Measurements from ENCODE around the gene TYW1B. TPM values are rescaled to one million over a fixed set of nuclear protein-coding genes. Genes with fewer than 3 reads are reported as not detected.
"Not testable (repeated sequence)": the region's sequence is repeated elsewhere in the genome, so short reads cannot be mapped to it uniquely, and the experiment has no call there.

TYW1B gene
- polyA plus RNA-seq, 2 donors: 0.89 to 1.9 TPM

- H3K36me3 ChIP-seq (ENCODE audit: control insufficient read depth in 2 of 2, insufficient read depth in 2 of 2, low read length in 1 of 2); H3K4me3 ChIP-seq (ENCODE audit: low read depth in 1 of 2, low read length in 2 of 2); H3K4me1 ChIP-seq (ENCODE audit: control insufficient read depth in 2 of 2, insufficient read depth in 2 of 2, low read length in 1 of 2); H3K27me3 ChIP-seq (ENCODE audit: control insufficient read depth in 1 of 2, insufficient read depth in 2 of 2, low read length in 2 of 2); H3K27ac ChIP-seq (ENCODE audit: low read depth in 2 of 2, low read length in 1 of 2); H3K9me3 ChIP-seq (ENCODE audit: control insufficient read depth in 2 of 2, insufficient read depth in 1 of 2, low read depth in 1 of 2, low read length in 1 of 2): not testable (repeated sequence)
- 75 to 82% methylated on average over 2 of the region's 2 CpGs for WGBS, 2 donors
These were observed 137.8 kb downstream of the TYW1B start for GRCh38 chr7:72690177-72690576.

DNA sequence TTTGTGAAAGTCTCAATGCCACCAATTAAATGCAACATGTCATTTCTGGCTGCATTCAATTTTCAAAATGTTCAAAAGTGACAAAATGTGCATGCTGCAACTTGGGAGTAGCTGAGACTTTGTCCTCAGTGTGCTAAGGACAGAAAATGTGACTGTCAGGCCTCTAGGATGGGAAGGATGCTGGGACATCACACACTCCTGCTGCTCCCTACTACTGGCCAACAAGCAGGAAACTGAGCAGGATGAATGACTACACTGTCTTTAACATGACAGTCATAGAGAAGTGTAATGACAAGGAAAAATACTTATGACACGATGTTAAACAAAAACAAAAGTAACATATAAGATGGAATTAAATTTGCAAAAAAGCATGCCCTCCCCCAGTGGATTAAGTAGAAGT lies 138.7 kb downstream of the TYW1B start:
- H3K9me3 ChIP-seq (ENCODE audit: control insufficient read depth in 2 of 2, insufficient read depth in 1 of 2, low read depth in 1 of 2, low read length in 1 of 2); H3K4me1 ChIP-seq (ENCODE audit: control insufficient read depth in 2 of 2, insufficient read depth in 2 of 2, low read length in 1 of 2); H3K4me3 ChIP-seq (ENCODE audit: low read depth in 1 of 2, low read length in 2 of 2); H3K27ac ChIP-seq (ENCODE audit: low read depth in 2 of 2, low read length in 1 of 2); H3K36me3 ChIP-seq (ENCODE audit: control insufficient read depth in 2 of 2, insufficient read depth in 2 of 2, low read length in 1 of 2); H3K27me3 ChIP-seq (ENCODE audit: control insufficient read depth in 1 of 2, insufficient read depth in 2 of 2, low read length in 2 of 2): not testable (repeated sequence)
- 74 to 88% methylated on average over 1 of the region's 1 CpG for WGBS, 2 donors

DNA sequence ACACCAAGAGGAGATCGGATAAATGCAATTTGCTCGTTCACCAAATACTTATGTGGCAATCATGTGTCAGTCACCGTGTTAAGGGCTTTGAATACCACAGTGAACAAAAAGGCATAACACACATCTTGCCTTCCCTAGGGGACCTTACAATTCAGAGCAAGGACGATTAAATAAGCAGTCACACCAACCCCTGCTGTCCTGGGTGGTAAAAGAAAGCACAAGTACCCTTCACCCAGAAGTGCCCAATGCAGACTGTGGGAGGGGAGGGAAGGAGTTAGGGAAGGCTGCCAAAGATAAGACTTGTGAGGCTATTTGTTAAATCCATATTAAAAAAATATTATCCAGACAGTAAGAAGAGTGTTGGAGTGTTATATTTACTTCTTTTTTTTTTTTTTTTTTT lies 146.8 kb downstream of the TYW1B start:
- not testable (repeated sequence) for H3K27me3 ChIP-seq (ENCODE audit: control insufficient read depth in 1 of 2, insufficient read depth in 2 of 2, low read length in 2 of 2); H3K9me3 ChIP-seq (ENCODE audit: control insufficient read depth in 2 of 2, insufficient read depth in 1 of 2, low read depth in 1 of 2, low read length in 1 of 2); H3K36me3 ChIP-seq (ENCODE audit: control insufficient read depth in 2 of 2, insufficient read depth in 2 of 2, low read length in 1 of 2); H3K4me1 ChIP-seq (ENCODE audit: control insufficient read depth in 2 of 2, insufficient read depth in 2 of 2, low read length in 1 of 2); H3K4me3 ChIP-seq (ENCODE audit: low read depth in 1 of 2, low read length in 2 of 2); H3K27ac ChIP-seq (ENCODE audit: low read depth in 2 of 2, low read length in 1 of 2)
- WGBS, 2 donors: 87 to 92% methylated on average over 4 of the region's 4 CpGs

DNA sequence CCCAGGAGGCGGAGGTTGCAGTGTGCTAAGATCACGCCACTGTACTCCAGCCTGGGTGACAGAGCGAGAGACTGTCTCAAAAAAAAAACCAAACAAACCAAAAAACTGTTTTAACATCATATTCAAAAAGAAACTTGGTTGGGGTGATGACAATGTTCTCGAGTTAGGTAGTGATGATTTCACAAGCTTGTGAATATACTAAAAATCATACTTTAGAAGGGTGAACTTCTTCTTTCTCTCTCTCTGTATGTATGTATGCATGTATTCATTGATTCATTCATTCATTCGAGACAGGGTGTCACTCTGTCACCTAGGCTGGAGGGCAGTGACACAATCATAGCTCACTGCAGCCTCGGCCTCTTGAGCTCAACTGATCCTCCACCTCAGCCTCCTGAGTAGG lies 151.1 kb downstream of the TYW1B start:
- H3K27ac ChIP-seq (ENCODE audit: low read depth in 2 of 2, low read length in 1 of 2); H3K27me3 ChIP-seq (ENCODE audit: control insufficient read depth in 1 of 2, insufficient read depth in 2 of 2, low read length in 2 of 2); H3K4me1 ChIP-seq (ENCODE audit: control insufficient read depth in 2 of 2, insufficient read depth in 2 of 2, low read length in 1 of 2); H3K36me3 ChIP-seq (ENCODE audit: control insufficient read depth in 2 of 2, insufficient read depth in 2 of 2, low read length in 1 of 2); H3K4me3 ChIP-seq (ENCODE audit: low read depth in 1 of 2, low read length in 2 of 2); H3K9me3 ChIP-seq (ENCODE audit: control insufficient read depth in 2 of 2, insufficient read depth in 1 of 2, low read depth in 1 of 2, low read length in 1 of 2): not testable (repeated sequence)
- WGBS, 2 donors: 88 to 92% methylated on average over 6 of the region's 6 CpGs

DNA sequence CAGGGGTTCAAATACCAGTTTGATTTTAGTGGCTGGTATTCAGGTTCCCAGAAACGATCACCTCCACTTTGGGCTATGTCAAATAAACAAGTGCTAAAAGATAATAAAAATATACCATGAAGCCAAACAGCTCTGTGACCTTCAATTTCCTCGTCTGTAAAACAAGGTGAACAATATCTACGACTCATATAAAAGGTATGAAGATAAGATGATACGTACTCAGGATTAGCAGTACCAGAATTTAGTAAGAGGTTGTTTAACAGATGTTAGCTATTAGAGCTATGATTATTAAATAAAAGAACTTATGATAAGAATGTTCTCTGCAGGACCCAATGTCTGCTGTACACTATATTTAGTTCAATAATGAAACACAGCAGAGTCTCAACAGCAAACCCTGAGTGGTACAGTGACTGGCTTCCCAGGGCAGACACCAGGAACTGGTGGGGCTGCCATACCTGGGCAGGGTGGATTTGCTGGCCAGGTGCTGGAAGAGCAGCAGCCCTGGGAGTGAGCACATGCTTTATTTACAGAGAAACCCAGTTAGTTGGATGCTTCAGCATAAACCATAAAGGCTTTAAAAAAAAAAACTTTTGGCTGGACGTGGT lies 151.8 kb downstream of the TYW1B start:
- not testable (repeated sequence) for H3K27ac ChIP-seq (ENCODE audit: low read depth in 2 of 2, low read length in 1 of 2)
- 47 to 63% methylated on average over 5 of the region's 5 CpGs for WGBS, 2 donors

DNA sequence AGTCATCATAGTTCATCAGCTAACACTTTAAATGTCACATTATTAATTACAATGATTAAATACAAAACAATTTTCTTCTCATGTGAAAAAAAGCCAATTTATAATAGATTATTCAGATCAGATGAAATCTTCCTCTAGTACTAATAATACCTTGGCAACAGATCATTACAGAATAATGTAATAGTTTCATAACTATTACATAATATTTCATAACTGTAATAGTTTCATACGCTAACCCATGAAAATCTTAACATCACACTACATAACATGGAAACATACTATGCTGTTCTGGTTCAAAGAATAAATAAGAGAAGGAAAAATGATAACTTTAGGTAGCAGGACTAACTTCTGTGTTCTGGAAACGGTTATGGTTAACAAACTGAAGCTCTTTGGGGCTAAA lies 152.3 kb downstream of the TYW1B start:
- H3K9me3 ChIP-seq (ENCODE audit: control insufficient read depth in 2 of 2, insufficient read depth in 1 of 2, low read depth in 1 of 2, low read length in 1 of 2); H3K36me3 ChIP-seq (ENCODE audit: control insufficient read depth in 2 of 2, insufficient read depth in 2 of 2, low read length in 1 of 2); H3K4me1 ChIP-seq (ENCODE audit: control insufficient read depth in 2 of 2, insufficient read depth in 2 of 2, low read length in 1 of 2); H3K27ac ChIP-seq (ENCODE audit: low read depth in 2 of 2, low read length in 1 of 2); H3K4me3 ChIP-seq (ENCODE audit: low read depth in 1 of 2, low read length in 2 of 2); H3K27me3 ChIP-seq (ENCODE audit: control insufficient read depth in 1 of 2, insufficient read depth in 2 of 2, low read length in 2 of 2): not testable (repeated sequence)
- 71 to 81% methylated on average over 1 of the region's 2 CpGs for WGBS, 2 donors

More for the DNA sequence above, 151.8 kb downstream of the TYW1B start:
- H3K27me3 ChIP-seq (ENCODE audit: control insufficient read depth in 1 of 2, insufficient read depth in 2 of 2, low read length in 2 of 2); H3K4me3 ChIP-seq (ENCODE audit: low read depth in 1 of 2, low read length in 2 of 2); H3K36me3 ChIP-seq (ENCODE audit: control insufficient read depth in 2 of 2, insufficient read depth in 2 of 2, low read length in 1 of 2); H3K9me3 ChIP-seq (ENCODE audit: control insufficient read depth in 2 of 2, insufficient read depth in 1 of 2, low read depth in 1 of 2, low read length in 1 of 2); H3K4me1 ChIP-seq (ENCODE audit: control insufficient read depth in 2 of 2, insufficient read depth in 2 of 2, low read length in 1 of 2): not testable (repeated sequence)

- no peaks in the 10 kb centered on the region for H3K27me3 ChIP-seq (ENCODE audit: control insufficient read depth in 1 of 2, insufficient read depth in 2 of 2, low read length in 2 of 2)
- peak overlapping the region; percentile 28 to 49 for H3K27ac ChIP-seq (ENCODE audit: low read depth in 2 of 2, low read length in 1 of 2)
- no peaks in the 10 kb centered on the region for H3K9me3 ChIP-seq (ENCODE audit: control insufficient read depth in 2 of 2, insufficient read depth in 1 of 2, low read depth in 1 of 2, low read length in 1 of 2)
- H3K4me3 ChIP-seq (ENCODE audit: low read depth in 1 of 2, low read length in 2 of 2): no peak overlapping the region
- WGBS, 2 donors: 68 to 69% methylated on average over 3 of the region's 3 CpGs
- no peaks in the 10 kb centered on the region for H3K36me3 ChIP-seq (ENCODE audit: control insufficient read depth in 2 of 2, insufficient read depth in 2 of 2, low read length in 1 of 2)
- peaks cover 0 to 2% of the 10 kb centered on the region in 2 donors for H3K4me1 ChIP-seq (ENCODE audit: control insufficient read depth in 2 of 2, insufficient read depth in 2 of 2, low read length in 1 of 2)
These were observed 153.6 kb downstream of the TYW1B start for GRCh38 chr7:72674394-72674793.

DNA sequence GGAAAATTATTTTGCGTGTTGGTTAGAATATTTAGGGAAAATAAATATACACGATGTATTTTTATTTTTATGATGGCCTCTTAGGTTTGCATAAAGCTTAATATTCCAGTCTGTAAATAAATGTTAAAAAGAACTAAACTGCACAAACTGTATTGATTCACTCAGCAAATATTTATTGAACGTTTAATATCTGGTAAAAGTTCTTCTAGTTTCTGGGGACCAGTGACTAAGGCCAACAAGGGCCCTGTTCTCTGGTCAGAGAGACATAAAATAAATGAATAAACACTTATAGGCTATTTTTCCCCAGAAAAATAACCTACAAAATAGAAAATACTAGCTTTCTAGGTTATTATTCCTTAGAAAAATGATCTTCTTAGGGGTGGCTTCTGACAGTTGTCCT lies 157.2 kb downstream of the TYW1B start:
- H3K4me3 ChIP-seq (ENCODE audit: low read depth in 1 of 2, low read length in 2 of 2); H3K9me3 ChIP-seq (ENCODE audit: control insufficient read depth in 2 of 2, insufficient read depth in 1 of 2, low read depth in 1 of 2, low read length in 1 of 2); H3K4me1 ChIP-seq (ENCODE audit: control insufficient read depth in 2 of 2, insufficient read depth in 2 of 2, low read length in 1 of 2); H3K27me3 ChIP-seq (ENCODE audit: control insufficient read depth in 1 of 2, insufficient read depth in 2 of 2, low read length in 2 of 2); H3K27ac ChIP-seq (ENCODE audit: low read depth in 2 of 2, low read length in 1 of 2); H3K36me3 ChIP-seq (ENCODE audit: control insufficient read depth in 2 of 2, insufficient read depth in 2 of 2, low read length in 1 of 2): not testable (repeated sequence)
- 75 to 87% methylated on average over 3 of the region's 3 CpGs for WGBS, 2 donors

GRCh38 chr7:72668435-72668834 lies 159.6 kb downstream of the TYW1B start:
- H3K27me3 ChIP-seq (ENCODE audit: control insufficient read depth in 1 of 2, insufficient read depth in 2 of 2, low read length in 2 of 2); H3K4me3 ChIP-seq (ENCODE audit: low read depth in 1 of 2, low read length in 2 of 2); H3K9me3 ChIP-seq (ENCODE audit: control insufficient read depth in 2 of 2, insufficient read depth in 1 of 2, low read depth in 1 of 2, low read length in 1 of 2); H3K27ac ChIP-seq (ENCODE audit: low read depth in 2 of 2, low read length in 1 of 2); H3K36me3 ChIP-seq (ENCODE audit: control insufficient read depth in 2 of 2, insufficient read depth in 2 of 2, low read length in 1 of 2); H3K4me1 ChIP-seq (ENCODE audit: control insufficient read depth in 2 of 2, insufficient read depth in 2 of 2, low read length in 1 of 2): not testable (repeated sequence)
- 62 to 71% methylated on average over 7 of the region's 7 CpGs for WGBS, 2 donors

- H3K27me3 ChIP-seq (ENCODE audit: control insufficient read depth in 1 of 2, insufficient read depth in 2 of 2, low read length in 2 of 2); H3K4me1 ChIP-seq (ENCODE audit: control insufficient read depth in 2 of 2, insufficient read depth in 2 of 2, low read length in 1 of 2); H3K36me3 ChIP-seq (ENCODE audit: control insufficient read depth in 2 of 2, insufficient read depth in 2 of 2, low read length in 1 of 2); H3K27ac ChIP-seq (ENCODE audit: low read depth in 2 of 2, low read length in 1 of 2); H3K9me3 ChIP-seq (ENCODE audit: control insufficient read depth in 2 of 2, insufficient read depth in 1 of 2, low read depth in 1 of 2, low read length in 1 of 2); H3K4me3 ChIP-seq (ENCODE audit: low read depth in 1 of 2, low read length in 2 of 2): not testable (repeated sequence)
- WGBS, 2 donors: 59 to 64% methylated on average over 3 of the region's 3 CpGs
These were observed 161.0 kb downstream of the TYW1B start for GRCh38 chr7:72667049-72667448.
